Measurements from ENCODE around the gene CBFA2T3.

CBFA2T3 gene

DNA sequence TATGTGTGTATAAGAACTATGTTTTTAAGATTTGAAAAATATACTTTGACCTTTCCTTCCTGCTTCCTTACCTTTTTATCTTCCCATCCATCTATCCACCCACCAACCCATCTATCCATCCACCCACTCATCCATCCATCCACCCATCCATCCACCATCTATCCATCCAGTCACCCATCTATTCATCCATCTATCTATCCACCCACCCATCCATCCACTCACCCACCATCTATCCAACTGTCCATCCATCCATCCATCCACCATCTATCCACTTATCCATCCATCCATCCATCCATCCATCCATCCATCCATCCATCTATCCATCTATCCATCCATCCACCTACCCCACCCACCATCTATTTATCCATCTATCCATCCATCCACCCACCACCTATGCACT lies 12.4 kb downstream of the CBFA2T3 start:
- H3K4me3 ChIP-seq (ENCODE audit: control insufficient read depth, low read depth, low read length), result no peak overlapping the region
- DNase-seq (ENCODE audit: low read depth), result no peak
- TF ChIP-seq, protein P1, sequence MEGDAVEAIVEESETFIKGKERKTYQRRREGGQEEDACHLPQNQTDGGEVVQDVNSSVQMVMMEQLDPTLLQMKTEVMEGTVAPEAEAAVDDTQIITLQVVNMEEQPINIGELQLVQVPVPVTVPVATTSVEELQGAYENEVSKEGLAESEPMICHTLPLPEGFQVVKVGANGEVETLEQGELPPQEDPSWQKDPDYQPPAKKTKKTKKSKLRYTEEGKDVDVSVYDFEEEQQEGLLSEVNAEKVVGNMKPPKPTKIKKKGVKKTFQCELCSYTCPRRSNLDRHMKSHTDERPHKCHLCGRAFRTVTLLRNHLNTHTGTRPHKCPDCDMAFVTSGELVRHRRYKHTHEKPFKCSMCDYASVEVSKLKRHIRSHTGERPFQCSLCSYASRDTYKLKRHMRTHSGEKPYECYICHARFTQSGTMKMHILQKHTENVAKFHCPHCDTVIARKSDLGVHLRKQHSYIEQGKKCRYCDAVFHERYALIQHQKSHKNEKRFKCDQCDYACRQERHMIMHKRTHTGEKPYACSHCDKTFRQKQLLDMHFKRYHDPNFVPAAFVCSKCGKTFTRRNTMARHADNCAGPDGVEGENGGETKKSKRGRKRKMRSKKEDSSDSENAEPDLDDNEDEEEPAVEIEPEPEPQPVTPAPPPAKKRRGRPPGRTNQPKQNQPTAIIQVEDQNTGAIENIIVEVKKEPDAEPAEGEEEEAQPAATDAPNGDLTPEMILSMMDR (conservative IDR thresholded peaks at IDR 0.05; ENCODE audit: control insufficient read depth, insufficient read depth, low read depth, low read length), result no peak

- no peak overlapping the region for H3K4me3 ChIP-seq (ENCODE audit: control insufficient read depth, low read depth, low read length)
- DNase-seq (ENCODE audit: low read depth), result no peak
- TF ChIP-seq, protein P1 (conservative IDR thresholded peaks at IDR 0.05; ENCODE audit: control insufficient read depth, insufficient read depth, low read depth, low read length), result no peak
These were observed 13.4 kb downstream of the CBFA2T3 start for GRCh38 chr16:88963583-88963982.

DNA sequence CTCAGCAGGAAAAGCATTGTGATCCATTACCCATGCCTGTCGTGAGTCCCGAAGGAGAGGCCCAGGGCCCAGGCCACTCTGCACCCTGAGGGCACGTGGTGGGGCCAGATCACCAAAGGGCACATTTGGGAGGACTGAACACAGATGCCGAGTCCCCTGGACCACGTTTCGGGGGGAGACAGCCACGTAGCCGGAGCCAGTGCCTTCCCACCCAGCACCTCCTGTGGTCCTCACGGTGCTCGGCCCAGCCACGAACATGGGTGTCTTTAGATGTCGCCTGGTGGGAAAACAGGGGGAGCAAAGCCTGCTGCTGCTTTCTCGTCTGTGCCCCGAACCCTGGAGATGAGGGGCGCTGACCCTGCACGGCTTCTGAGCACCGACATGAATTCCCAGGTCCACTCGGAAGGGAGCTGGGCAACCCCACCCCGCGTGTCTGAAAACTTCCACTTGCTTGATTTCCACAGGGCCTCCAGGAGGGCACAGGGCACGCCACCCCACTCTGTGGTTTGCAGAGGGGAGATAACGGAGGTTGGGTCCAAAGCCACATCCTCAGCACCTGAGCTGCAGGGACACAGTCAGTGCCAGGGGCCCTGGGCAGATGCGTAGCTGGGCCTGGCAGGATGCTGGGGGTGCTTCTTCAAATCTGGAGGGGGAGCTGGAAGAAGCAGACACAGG lies 14.4 kb downstream of the CBFA2T3 start:
- DNase-seq (ENCODE audit: low read depth), result no peak
- TF ChIP-seq, protein P1 (conservative IDR thresholded peaks at IDR 0.05; ENCODE audit: control insufficient read depth, insufficient read depth, low read depth, low read length), result no peak
- H3K4me3 ChIP-seq (ENCODE audit: control insufficient read depth, low read depth, low read length), result no peak overlapping the region

DNA sequence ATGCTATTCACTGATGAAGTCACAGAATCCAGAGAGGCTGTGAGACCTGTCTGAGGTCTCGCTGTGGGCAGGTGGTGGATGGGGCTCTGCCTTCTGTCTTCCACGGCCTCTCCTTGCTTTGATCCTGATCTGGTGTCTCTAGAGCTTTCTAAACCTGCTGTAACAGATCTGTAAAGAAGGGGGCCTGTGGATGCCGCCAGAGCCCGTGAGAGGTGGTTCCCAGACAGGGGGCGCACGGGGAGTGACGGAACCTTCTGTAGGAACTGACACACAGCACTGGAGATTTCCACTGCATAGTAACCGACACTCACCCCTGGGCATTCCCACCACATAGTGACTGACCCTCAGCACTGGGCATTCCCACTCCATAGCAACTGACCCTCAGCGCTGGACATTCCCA lies 16.0 kb downstream of the CBFA2T3 start:
- no peak for DNase-seq (ENCODE audit: low read depth)
- TF ChIP-seq, protein P1 (conservative IDR thresholded peaks at IDR 0.05; ENCODE audit: control insufficient read depth, insufficient read depth, low read depth, low read length), result no peak
- H3K4me3 ChIP-seq (ENCODE audit: control insufficient read depth, low read depth, low read length), result no peak overlapping the region

DNA sequence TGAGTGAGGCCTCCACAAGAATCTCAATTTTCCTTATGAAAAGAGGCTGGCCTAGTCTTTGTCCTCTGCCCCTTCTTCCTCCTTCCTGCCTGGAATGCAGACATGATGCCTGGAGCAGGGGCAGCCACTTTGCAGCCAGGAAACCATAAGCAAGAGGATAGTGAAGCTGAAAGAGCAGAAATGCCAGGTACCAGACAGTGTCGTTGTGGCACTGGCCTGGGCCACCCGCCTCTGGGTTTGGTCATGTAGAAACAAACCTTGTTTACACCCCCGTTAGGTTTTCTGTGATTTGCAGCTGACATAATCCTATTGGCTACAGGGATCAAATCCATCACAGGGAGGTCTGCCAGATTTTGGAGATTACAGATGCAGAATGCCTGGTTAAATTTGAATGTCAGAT lies 16.5 kb downstream of the CBFA2T3 start:
- TF ChIP-seq, protein P1 (conservative IDR thresholded peaks at IDR 0.05; ENCODE audit: control insufficient read depth, insufficient read depth, low read depth, low read length), result no peak

DNA sequence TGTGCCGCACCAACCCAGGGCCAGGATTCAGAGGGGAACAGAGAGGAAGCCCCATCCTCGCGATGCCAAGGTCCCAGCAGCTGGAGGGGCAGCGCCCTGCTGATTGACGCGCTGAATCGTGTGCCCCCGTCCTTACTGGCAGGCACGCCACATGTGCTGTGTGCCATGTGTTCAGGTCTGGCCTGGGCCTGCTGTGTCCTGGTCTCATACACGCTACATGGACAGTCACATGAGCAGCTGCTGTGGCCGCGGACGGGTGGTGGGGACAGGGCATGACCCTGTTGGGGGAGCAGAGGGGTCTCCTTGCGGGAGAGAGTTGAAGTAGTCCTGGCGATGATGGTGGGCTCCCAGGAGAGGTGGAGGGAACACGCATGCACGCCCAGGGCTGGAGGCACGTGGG lies 18.0 kb downstream of the CBFA2T3 start:
- TF ChIP-seq, protein P1 (conservative IDR thresholded peaks at IDR 0.05; ENCODE audit: control insufficient read depth, insufficient read depth, low read depth, low read length), result no peak
- no peak overlapping the region for H3K4me3 ChIP-seq (ENCODE audit: control insufficient read depth, low read depth, low read length)
- DNase-seq (ENCODE audit: low read depth), result no peak

More for the DNA sequence above, 16.5 kb downstream of the CBFA2T3 start:
- no peak overlapping the region for H3K4me3 ChIP-seq (ENCODE audit: control insufficient read depth, low read depth, low read length)
- DNase-seq (ENCODE audit: low read depth), result no peak
